RKO (cell line): ENCODE data around the gene GDF7.

Experiments used
- DNase-seq: peaks from one replicate; pipeline ENCODE4 v3.0.0-alpha.2; 2016; ENCODE audit warnings: low spot score

GDF7 gene

DNA sequence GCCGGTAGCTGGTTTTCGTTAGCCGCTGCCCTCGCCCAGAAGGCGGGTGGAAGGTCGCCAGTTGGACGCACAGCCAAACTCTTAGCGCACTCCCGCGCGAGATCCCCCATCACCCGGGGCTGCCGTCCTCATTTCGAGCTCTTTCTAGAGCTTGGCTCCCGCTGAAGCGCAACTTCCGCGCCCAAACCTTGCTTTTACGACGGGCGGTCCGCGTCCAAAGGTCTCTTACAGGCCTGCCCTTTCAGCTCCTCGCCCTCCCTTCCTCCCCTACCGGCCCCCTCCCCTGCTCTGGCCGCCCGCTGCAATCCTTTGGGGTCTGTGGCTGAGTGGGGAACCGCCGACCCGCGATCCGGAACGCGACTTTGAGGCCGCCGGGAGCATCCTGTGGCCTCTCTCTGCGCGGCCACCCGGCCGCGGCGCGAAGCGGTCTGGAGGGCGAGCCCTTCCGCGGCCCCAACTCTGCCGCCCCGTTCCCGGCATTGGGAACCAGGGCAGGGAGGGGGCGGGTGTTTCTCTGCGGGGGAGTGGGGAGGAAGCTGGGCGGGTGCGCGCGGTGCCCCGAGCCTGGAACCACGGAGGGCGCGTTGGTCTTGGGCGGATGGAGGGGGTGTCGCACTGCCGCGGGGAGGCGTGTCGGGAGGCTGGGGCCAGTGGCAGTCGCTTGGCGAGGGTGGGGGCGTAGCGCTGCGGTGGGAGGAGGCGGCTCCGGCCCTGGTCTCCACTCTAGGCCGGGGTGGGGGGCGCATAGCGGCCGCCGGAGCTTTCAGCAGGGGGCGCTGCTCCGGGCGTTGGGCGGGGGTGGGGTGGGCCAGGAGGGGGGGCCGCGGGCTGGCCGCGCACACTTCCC, at the start of gene GDF7:
Gene GDF7 (plus strand): TSS at position 841 of the 847 bp plus-strand sequence. CDS start 96 bp downstream, outside the sequence.
- no peak for DNase-seq

DNA sequence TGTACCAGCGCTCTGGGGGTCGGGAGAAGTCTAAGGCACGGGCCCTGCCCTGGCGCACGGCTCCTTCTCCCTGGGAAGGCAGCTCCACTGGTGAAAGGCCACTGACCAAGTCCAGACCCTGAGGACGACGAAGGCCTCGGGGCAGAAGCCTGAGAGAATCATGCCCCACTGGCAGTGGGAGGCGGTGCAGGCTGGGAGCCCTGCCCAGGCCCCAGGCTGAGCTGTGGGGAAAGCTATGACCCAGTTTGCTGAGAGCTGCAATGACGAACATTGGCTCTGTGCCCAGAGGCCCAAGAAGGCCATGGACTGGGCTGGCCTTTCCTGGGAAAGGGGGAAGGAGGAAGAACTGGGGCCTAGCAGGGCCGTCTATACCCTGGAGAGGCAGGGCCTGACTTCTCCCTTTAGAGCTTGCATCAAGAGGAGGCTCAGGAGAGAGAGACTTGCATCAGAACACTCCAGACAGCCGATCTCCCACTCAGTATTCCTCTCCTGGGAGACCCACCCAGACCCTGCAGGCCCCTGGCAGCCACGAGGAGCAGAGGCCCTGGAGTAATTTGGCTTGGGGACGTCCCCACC, 49.0 kb upstream of the GDF7 start:
- DNase-seq: peak; percentile 73

DNA sequence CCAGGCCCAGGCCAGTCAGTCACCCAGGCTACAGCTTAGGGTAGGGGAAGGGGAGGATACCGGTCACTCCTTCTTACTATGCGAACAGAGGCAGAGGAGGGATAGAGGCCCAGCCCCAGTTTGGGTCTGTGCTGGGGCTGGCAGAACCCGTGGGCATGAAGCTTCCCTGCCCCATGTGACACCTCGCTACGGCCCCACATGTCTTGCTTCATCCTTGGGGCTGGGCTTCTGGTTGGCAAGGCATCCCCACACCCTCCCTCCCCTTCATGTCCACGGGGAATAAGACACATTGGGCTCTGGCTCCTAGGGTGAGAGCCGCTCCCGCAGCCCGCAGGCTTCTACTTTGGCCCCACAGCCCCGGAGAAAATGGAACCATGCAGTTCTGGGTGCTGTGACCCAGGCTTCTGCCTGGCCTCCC, 48.5 kb upstream of the GDF7 start:
- no peak for DNase-seq

DNA sequence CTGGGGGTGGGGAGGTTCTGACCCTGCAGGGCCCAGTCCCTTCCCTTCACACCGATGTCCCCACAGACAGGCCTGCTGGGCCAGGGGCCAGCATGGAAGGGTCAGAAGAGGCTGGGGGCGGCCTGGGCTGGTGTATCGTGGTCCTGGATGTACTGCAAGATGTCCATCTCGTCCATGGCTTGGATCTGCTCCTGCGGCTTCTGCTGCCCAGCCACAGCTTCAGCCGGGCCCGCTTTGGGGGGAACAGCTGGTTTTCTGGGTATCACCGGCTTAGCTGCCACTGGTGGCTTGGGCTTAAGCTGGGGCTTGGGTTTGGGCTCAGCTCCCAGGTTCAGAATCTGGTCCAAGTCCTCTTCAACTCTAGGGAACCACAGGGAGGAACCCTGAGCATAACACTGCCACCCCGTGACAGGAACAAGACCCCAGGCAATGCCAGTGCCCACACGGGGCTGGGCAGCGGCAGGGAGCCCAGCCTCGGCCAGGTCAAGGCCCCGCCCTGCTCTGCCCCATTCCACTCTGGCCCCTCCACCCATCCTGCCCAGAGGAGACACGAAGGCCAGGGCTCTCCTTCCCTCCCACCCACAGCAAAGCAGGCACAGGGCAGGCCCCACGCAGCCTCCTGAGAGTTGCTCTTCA, 47.9 kb upstream of the GDF7 start:
- DNase-seq: no peak

DNA sequence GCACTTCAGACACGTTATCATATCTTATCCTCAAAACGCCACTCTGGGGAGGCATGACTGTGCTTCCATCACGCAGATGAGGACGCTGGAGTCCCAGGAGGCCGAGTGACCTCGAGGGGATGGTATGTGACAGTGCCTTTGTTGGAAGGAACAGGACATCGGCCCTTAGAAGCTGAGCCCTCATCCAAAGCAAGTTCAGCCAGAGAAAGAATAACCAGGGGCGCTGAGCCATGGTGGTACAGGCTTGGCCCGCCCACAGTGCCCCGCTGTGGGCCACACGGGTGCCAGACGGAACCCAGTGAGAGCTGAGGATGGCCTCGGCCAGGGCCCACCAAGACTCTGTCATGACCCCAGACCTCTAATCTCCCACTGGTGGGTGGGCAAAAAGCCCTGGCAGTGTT, 47.3 kb upstream of the GDF7 start:
- no peak for DNase-seq

DNA sequence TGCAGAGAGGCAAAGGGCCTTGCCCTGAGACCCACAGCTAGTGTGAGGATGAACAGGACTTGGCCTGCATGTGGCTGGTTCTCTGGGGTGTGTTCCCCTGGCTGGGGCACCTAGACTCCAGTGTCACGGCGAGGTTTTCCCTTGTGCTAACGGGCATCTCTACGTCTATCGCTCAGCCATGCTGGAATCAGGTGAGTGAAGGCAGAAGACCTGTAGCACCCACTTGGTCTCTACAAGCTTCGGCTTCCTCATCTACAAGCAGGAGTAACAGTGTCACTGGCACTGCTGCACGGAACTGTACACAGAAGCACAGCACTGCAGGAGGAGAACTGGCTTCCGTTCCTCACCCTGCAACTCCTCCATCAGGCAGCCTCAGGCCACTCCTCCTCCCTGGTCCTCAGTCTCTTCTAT, 46.7 kb upstream of the GDF7 start:
- DNase-seq: no peak

DNA sequence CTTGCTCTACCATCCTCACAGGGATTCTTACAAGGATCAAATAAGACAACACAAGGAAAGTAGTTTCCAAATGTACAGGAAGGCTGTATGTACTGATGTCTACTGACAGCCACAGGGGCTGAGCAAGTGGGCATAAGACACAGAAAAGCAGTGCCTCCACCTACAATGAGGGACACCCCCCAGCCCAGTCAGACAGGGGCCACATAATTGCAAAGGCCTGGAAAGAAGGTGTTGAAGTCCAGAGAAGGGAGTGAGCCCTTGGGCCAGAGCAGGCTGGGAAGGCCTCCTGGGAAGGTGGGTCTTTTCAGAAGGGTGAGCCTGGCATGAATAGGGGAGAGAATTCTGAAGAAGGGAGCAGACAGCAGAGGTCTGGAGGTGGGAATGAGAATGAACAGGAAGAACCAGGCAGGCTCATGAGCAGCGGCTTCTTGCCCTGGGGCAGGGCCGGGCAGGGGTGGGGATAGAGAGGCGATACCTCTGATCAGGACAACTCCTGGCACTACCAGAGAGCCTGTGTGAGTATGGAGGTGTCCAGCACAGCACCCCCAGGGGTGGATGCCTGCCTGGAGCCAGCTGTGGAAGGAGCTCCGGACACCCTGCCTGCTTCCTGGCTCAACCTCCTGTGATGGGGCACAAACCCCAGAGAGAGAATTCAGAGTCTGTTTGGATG, 46.1 kb upstream of the GDF7 start:
- no peak for DNase-seq

DNA sequence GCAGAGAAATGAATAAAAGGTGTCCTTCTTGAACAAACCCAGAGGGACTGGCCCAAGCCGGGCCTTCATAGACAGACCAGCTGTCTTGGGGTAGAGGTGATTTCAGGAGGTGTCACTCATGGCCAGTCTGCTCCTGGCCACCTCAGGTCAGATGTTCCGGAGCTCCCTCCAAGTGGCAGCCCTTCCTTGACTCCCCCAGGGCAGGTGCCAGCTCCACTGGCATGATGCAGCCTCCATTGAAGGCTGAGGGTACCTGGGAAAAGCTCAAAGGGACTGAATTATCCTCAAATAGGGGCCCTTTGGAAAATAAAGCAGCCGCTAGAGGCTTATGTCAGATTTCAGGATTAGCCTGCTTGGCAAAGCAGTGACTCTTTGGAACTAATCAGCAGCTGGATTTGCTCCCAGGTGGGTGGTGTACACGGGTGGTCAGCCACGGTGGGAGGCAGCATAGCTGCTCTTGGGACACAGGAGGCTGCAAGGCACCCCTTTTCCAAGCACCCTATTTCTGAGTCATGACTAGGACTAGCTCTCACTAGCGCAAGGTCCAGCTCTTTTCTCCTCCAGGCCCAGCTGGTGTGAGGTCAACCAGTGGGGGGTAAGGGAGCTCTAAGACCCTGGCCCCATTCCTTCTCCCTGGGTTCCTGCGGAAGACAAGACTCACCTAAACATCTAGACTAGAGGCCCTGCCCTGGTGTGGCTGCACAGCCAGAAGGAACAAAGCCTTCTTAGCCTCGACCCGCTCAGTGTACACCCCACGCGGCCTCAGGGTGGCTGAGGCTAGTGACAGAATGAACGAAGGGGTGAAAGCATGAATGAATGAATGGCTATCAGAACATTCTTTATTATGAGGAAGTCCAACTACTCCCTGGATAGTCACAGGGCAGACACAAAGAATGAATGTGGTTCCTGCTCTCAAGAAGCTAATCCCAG, 45.3 kb upstream of the GDF7 start:
- DNase-seq: no peak

DNA sequence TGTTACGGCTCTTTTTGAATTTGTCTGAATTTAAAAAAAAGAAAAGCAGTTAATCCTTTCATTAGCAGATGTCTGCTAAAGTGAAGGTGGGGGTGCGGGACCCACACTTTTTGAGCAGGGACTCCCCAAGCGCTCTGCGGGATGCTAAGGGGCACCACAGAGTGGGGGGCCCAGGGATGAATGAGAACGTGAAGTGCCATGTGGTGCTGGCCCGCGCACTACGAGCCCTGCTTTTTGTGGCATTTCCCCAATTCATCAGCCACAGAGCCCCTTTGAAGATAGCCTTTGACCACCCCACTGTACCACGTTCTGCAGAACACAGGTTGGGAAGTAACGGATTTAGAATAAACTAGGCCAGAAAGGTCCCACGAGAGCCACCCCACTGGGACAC, 44.7 kb upstream of the GDF7 start:
- no peak for DNase-seq

DNA sequence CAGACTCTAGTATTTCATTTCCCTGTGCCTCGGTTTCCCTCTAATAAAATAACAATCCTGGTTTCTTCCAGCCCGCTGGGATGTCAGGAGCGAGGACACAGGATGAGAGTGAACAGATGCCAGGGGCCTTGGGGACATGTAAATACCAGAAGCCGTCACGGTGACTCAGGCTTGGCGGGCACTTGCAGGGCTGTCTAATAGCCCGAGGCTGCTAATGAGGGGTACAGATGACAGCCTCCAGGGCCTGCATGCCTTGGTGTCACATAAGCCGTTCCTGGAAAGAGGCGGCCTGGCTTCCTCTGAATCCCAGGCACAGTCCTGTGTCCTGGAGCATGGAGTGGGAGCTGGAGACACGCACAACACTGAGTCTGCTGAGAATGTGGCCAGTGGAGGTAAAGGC, 44.2 kb upstream of the GDF7 start:
- no peak for DNase-seq

DNA sequence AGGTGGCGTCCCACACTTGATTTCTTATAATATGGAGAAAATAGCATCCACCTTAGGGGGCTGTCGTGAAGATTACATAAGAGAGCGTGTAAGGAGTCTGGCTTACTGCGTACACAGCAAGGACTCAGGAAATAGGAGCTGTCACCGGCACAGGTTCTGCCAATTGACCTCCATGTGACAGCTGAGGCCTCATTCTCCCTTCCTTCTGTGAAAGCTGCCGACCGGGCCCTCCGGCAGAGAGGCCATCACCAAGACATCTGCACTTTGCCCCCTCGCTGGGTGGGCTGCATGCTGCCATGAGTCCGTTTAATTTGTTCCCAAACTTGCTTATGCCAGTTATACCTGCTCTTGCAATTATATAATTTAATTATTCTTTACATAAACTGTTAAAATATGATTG, 43.7 kb upstream of the GDF7 start:
- no peak for DNase-seq

DNA sequence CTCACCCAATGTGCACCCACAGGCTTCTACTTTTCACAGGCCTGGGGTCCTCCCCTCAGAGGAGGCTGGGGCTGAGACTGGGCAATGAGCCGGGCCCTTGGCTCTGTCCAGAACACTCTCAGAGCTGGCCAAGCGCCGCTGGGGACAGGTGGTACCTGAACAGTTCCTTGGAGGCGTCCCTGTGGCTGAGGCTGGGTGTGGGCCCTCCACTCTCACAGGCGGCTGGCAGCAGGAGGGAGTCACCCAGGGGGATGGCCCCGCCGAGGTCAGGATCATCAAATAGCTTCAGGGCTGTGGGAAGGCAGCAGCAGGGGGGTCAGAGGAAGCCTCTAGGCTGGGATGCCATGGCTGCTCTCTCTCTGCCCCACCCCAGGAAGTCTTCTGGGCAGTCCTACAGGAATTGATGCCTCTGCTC, 43.2 kb upstream of the GDF7 start:
- no peak for DNase-seq

DNA sequence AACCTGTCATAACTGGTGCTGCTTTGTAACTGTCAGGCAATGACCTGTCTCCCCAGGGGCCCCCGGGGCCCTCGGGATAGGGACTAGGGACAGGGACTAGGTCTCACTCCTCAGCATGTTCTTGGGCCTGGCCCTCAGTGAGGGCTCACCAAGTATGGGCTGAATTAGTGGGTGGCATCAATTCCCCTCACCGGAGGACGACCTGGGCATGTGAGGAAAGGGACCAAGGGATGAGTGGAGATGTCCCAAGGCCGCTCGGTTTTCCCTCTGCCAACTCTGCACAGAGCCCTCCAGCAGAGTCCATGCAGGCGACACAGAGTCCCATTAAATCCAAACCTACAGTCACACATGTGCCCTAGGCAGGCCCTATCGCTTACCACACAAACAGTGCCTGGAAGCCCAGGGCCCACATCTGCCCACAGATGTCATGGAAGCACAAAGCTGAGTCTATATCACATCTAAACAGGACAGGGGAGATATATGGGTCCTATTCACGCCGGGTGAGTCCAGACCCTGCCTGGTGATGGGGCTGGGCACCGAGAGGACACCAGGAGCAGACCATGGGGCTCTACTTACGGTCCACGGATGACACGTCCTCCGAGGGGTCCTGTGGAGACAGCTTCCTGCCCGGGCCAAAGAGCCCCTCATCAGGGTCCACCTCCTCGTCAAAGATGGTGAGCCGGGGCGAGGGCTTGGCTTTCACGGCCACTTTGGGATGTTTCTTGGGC, 42.6 kb upstream of the GDF7 start:
- DNase-seq: no peak

DNA sequence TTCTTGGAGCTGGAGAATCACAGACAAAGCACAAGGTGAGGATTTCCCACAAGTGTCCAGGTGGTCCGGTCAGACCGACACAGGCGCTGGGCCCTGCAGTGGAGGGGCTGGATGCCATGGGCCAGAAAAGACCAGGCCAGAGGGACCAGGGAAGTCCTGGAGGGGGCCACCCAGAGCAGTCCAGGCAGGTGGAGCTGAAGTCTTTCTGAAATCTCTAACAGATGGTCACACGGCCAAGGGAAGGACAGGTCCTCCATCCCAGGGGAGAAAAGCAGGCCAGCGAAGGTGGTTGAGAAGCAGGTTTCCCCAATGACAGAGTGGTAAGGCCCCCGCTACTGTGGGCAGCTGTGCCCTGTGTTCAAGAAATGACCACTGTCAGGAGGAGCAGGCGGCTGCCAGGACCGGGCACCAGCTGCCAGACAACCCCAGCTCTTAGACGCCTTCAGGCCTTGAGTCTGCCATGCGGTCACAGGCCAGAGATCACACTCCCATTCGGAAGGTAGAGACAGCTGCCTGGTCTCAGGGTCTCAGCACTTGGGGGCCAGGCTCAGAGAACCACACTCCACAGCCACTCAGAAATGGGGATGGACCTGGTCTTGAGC, 42.0 kb upstream of the GDF7 start:
- no peak for DNase-seq

DNA sequence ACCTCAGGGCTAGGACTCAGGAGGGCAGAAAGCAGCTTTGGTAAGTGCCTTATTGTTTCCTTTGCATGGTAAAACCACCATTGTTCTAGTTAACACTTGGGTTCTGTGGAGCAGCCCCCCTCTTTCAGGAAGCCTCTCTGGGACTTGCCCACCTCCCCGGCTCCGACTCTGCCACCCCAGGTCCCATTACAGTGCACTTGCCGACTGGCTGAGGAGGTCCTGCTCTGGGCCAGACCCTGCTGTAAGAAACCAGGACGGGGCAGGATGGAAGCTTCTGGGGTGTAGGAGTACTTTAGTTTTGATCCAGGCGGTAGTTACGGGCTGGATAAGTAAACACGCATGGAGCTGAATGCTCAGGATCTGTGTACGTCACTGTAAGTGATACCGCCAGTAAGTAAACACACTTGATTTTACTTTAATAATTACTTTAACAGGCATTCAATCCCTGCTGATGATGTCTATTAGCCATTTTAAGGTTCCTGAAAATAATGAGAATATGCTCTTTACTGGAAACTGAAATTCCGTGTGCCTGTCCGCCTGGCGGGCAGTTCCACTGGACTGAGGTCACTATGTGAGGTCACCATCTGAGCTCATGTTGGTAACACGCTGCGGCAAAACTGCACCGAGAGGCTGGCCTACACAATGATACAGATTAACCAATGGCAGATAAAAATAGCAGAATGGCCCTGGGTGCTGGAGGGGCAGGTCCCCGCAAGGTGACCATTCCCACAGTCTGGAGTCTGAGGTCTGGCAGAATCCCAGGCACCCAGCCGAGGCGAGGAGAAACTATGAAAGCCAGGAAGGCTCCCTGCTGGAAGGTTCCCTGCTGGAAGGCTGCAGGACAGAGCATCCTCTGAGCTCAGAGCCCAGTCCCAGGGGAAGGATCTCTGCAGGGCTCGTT, 41.2 kb upstream of the GDF7 start:
- DNase-seq: no peak

DNA sequence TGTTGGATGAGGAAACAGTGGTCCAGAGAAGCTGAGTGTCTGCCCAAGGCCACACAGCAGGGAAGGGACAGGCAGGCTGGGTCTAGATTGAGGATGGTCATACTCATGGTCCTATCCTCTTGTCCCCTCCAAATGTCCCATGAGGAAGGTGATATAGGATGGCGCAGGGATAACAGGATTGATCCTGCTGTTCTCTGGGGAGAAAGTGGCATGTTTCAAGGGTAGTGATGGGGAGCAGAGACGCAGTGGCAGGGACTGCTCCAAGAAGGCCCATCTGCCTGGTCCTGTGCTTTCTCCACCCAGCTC, 40.6 kb upstream of the GDF7 start:
- DNase-seq: no peak

DNA sequence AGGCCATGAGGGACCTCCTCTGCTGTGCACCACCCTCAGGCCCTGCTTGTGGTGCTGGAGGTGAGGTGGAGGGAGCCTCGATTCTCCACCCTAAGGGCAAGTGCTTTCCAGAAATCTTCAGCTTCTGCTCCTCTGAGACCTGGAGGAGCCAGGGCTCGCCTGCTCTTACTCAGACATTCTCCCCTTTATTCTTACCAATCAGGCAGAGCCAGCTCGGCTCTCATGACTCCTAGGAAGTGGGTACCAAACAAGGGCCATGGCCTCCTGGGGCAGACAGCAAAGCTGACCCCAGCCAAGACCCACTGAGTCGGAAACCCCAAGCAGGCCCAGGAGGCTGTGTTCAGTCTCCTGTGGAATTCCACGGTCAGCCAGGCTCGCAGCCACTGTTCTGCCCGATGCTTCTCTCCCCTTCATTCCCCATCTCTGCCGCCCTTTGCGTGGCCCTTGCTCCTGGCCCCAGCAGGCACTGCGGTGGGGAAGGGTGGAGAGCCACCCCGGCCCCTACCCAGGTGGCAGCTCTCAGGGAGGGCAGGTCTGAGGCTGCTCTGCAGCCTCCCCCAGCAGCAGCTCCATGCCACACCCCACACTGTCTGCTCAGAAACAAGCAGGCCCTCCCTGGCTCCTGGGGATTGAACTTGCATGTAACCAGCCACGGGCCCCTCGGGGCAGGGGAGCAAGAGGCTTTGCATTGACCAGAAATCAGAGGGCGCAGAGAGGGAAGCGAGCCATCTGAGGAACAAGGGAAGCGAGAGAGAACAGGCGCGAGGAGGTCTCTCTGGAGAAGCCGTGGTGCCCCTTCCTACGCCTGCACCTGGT, 40.0 kb upstream of the GDF7 start:
- DNase-seq: no peak

DNA sequence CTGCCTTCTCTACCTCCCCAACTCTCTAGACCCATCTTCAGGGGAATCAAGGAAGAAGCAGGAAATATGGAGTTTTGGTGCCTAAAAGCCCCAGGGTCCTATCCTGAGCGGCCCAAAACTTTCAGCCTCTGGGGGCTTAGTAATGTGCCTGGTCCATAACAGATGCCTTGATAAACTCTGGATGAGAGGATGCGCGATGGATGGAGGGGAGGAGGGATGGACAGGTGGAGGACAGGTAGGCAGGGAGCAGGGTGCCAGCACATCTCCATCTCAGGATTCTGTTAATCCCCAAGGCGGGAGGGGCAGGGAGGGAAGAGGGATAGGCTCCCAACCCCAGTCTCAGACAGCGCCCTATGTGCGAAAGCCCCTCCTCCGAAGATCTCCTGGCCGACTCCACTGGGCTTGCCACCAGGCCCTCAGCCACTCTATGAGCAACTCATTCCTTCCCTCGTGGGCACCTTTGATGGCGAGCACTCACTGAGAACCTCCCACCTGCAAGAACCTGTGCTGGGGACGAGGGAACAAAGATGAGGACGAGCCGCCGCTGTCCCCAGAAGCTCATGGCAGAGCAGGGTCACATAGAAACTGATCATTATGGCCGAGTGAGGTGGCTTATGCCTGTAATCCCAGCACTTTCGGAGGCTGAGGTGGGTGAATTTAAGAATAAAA, 39.1 kb upstream of the GDF7 start:
- DNase-seq: no peak
